ENCODE data around the gene NOX4.
"Not testable (repeated sequence)": the region's sequence is repeated elsewhere in the genome, so short reads cannot be mapped to it uniquely, and the experiment has no call there.

Gene NOX4

GRCh38 chr11:89288004-89288403 is 203.2 kb downstream of the NOX4 start:
- not testable (repeated sequence) for DNase-seq

DNA sequence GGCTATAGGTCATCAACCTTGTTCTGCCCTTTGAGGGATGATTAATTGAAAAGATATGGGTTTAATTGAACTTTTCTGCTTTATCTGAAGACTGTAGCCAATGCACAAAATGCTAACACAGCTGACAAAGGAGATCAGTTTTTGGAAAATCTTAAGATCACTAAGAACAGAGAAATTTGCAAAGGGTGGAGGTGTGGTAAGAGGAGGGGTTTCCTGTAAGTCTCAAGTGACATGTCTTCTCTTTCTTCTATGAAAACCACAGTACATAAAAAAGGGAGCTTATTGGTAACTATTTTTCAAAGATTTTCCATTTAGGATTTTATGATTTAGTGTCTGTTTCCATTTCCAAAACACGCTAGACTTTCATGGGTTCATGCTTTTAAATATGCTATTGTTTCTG is 204.6 kb downstream of the NOX4 start:
- not testable (repeated sequence) for DNase-seq

GRCh38 chr11:89281032-89281677 is 210.0 kb downstream of the NOX4 start:
- DNase-seq: not testable (repeated sequence)

- no peak for DNase-seq
Observed at GRCh38 chr11:89279176-89279575, 212.0 kb downstream of the NOX4 start.

GRCh38 chr11:89275966-89276365 is 215.2 kb downstream of the NOX4 start:
- no peak for DNase-seq

All from CD4-positive, alpha-beta T cell treated with Interleukin-4 for 1 hour (primary cell).